DMS114 treated with DMSO at 0.1 percent for 48 hours (cell line): Measurements from ENCODE around the gene CEP44.
"Not testable (repeated sequence)": the region's sequence is repeated elsewhere in the genome, so short reads cannot be mapped to it uniquely, and the experiment has no call there.

Experiments
- DNase-seq: peaks from one replicate; lab custom pipeline; 2025; ENCODE audit not compliant: unreplicated experiment; lab: John Stamatoyannopoulos, UW

CEP44 gene

DNA sequence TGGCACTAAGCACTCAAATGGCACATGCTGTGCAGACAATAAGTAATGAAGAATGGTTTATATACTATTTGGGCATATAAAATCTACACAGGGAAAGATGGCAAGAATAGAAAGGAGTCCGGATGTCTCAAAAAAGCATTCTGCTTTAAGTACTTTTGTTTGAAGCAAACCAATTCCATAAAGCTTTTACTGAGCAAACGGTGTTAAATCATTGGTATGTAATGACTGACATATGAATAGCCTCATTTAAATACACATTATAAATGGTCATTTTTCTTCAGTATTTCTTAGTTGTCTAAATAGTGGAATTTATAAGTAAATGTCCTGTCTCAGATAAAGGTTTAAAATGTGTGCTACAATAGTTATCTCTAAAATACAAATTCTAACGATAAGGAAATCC is 6.3 kb upstream of the CEP44 start:
- no peak for DNase-seq

DNA sequence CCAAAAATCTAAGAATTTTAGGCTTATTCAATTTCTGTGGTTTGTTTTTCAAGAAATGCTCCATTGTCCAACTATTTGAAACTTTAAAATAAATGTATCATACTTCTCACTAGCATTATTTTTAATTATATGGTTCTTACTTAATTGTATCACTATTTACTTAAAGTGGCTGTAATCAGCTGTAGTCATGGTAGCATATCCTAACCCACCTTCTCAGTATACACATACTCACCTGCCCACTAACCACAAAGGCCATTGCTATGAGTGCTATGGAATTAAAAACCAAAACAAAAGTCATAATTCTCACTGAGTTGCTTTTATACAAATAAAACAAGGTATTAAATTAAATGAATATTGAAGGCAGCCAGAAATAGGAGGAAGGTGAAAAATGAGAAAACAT is 5.2 kb upstream of the CEP44 start:
- DNase-seq = no peak

DNA sequence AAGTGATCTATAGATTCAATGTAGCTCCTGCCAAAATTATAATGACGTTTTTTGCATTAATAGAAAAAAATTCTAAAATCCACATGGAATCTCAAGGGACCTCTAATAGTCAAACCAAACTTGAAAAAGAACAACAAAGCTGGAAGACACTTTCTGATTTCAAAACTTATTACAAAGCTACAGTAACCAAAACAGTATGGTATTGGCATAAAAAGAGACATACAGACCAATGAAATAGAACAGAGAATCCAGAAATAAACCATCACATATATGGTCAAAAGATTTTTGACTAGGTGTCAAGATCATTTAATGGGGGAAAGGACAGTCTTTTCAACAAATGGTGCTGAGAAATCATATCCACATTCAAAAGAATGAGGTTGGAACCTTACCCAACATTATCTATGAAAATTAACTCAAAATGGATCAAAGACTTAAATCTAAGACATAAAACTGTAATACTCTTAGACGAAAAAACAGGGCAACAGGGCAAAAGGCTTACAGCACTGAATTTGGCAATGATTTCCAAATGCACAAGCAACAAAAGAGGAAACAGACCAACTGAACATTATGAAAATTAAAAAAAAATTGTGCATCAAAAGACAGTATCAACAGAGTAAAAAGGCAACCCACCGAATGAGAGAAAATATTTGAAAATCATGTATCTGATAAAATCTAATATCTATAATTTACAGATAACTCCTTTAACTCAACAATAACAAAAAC is 4.1 kb upstream of the CEP44 start:
- no peak for DNase-seq

DNA sequence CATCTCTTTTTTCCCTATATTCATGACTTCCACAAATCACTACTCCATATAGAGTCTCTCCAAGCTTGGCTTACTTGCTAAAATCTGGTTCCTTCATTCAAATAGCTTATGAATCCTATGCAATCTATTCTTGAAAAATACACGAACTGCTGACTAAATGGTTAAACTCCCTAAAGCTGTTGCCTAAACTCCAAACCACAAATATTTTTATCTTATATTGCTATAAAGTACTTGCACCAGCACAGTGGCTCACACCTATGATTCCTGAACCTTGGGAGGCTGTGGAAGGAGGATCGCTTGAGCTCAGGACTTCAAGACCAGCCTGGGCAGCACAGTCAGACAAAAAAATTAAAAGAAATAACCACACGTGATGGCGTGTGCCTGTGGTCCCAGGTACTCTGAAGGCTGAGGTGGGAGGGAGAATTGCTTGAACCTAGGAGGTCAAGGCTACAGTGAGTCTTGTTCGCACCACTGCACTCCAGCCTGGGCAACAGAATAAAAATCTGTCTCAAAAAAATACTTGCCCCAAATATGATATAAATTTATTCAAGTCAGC is 2.5 kb upstream of the CEP44 start:
- no peak for DNase-seq

DNA sequence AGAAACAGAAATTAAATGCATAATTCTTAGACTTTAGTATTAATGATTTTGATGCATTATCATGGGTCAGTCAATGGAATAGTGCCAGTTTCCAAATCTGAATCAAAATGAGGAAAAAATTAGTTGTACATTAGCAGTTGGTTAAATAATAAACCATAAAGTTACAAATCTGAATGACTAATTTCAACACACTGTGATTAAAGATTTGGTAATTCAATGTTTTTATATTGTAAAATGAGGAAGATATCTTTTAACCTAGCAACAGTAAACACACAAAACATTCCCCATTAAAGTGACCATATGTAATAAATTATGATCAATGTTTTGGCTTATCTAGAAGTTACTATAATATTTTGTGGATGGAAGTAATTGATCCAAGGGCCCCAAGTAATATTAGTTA is 1.8 kb upstream of the CEP44 start:
- DNase-seq = no peak

DNA sequence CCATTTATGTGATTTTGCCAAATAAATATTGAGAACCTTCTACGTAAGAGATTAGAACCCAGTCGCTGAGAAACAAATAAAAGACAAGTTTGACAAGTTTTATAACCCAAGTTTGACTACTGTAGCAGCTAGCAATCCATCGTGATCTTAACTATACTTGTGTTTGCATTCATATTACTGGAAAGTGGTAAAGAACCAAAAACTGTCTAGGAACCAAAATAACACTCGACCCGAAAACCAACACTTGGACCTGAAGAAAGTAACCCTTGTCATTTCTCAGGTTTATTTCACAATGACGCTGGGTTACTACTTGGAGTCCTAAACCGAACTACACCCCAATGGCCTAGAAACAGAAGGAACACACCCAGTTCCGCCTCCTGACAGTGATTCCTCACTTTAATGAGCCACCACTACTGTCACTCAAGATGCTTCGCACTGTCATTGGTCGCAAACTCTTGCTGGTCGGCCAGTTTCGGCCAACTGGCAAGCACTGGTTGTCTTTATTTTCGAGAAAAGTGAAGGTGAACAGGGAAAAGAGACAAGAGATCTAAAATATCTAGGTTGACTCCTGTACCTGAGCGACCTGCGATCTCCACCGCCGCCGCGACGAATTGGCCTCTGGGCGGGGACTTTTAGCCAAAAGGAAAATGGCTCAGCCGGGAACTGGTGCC is 740 bp upstream of the CEP44 start:
- peak; percentile 93 for DNase-seq

DNA sequence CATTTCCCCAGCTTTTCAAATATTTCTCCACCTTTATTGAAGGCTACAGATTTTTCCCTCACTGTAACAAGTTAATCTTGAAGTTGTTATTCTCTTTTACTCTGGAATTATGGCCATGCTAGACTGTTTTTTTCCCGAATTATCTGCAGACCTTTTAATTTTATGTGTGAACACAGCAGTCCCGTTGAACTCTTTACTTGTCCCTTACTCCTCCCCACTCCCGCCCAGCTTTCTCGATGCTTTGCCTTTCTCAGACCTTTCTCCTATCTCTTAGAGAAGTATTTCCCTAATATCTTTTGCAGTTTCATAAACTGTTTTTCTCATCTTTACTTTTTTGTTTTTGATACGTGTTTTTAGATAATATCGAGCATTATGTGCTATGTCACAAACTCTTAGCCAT is 776 bp downstream of the CEP44 start:
- DNase-seq = no peak

DNA sequence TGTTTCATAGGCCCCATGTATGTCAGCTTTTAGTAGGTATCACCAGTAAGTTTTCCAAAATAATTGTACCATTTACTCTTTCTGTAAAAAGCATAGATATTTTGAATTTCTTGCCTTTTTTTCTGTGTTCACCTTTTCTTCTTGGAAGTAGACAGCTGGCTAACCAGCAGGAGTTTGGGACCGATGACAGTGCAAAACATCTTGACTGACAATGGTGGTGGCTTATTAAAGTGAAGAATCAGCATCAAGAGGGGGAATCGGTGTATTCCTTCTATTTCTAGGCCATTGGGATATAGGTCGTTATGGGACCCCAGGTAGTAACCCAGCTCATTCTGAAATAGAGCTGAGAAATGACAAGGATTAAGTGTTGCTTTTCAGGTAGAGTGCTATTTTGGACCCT is 3.2 kb downstream of the CEP44 start:
- DNase-seq = no peak

DNA sequence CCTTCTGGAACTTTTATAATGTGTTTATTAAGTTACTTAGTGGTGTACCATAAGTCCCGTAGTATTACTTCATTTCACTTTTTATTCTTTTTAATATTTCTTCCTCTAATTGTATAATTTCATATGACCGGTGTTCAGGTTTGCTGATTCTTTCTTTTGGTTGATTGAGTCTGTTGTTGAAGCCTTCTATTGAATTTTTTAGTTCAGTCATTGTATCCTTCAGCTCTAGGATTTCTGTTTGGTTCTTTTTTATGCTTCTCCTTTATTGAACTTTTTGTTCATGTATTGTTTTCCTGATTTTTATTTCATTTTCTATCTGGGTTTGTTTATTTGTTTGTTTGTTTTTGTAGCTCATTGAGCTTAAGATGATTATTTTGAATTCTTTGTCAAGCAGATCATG is 8.8 kb downstream of the CEP44 start:
- no peak for DNase-seq

DNA sequence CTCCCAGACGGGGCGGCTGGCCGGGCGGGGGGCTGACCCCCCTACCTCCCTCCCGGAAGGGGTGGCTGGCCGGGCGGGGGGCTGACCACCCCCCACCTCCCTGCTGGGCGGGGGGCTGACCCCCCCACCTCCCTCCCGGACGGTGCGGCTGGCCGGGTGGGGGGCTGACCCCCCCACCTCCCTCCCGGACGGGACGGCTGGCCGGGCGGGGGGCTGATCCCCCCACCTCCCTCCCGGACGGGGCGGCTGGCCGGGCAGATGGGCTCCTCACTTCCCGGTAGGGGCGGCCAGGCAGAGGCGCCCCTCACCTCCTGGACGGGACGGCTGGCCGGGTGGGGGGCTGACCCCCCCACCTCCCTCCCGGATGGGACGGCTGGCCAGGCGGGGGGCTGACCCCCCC is 10.9 kb downstream of the CEP44 start:
- not testable (repeated sequence) for DNase-seq

DNA sequence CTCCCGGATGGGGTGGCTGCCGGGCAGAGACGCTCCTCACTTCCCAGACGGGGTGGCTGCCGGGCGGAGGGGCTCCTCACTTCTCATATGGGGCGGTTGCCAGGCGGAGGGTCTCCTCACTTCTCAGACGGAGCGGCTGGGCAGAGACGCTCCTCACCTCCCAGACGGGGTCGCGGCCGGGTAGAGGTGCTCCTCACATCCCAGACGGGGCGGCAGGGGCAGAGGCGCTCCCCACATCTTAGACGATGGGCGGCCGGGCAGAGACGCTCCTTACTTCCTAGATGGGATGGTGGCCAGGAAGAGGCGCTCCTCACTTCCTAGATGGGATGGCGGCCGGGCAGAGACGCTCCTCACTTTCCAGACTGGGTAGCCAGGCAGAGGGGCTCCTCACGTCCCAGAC is 11.4 kb downstream of the CEP44 start:
- DNase-seq = not testable (repeated sequence)

DNA sequence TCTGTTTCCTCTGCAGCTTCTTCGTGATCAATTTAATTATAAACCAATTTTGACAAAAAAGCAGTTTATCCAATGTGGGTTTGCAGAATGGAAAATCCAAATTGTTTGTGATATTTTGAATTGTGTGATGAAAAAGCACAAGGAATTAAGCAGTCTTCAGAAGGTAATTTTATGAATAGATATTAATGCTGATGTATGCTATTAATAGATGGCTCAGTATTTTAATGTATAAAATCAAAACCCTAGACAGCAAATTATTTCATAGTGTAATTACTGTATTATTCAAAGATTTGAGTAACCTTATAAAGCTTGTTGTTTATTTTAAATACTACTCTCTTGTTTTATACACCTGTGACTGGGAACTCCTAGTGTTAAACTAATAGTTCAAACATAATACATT is 20.0 kb downstream of the CEP44 start:
- no peak for DNase-seq

DNA sequence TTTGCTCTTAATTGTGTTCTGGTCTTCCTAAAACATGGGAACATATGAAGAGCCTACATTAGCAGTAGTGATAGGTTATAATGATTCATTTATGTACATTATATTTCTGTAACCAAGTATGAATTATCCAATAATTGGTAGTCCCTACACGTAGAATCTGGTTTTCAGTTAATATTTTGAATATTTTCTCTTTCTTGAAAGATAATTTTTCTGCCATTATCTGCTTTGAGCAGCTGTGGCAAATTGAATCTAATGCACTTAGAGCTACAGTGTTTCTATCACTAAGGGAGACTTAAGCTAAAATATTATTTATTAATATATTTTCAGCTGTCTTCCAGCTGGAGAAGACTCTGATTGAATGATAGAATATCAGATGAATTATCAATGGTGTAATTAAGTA is 21.0 kb downstream of the CEP44 start:
- no peak for DNase-seq

DNA sequence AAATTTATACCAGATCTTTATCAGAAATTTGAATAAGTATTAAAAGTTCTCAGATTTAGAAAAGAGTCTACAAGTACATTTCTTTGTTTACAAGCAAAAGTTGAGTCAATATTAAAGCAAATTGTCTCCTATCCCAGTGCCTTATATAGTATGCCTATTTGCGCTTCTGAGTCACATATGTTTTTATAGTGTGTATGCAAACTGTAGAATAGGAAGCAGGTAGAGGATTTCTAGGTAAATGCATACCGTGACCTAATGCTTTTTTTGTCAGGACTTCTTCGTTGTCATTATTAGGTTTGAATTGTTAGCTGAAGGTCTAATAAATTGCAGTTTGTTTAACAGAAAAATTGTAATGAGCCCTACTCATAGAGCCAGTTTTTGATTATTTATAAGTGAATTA is 22.2 kb downstream of the CEP44 start:
- DNase-seq = no peak

DNA sequence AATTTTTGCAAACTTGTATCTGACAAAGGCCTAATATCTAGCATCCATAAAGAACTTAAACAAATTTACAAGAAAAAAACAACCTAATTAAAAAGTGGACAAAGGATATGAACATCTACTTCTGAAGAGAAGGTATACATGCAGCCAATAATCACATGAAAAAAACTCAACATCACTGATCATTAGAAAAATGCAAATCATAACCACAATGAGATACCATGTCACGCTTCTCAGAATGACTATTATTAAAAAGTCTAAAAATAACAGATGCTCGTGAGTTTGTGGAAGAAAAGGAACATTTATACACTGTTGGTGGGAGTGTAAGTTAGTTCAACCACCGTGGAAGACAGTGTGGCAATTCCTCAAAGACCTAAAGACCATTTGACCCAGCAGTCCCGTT is 24.0 kb downstream of the CEP44 start:
- DNase-seq = no peak

DNA sequence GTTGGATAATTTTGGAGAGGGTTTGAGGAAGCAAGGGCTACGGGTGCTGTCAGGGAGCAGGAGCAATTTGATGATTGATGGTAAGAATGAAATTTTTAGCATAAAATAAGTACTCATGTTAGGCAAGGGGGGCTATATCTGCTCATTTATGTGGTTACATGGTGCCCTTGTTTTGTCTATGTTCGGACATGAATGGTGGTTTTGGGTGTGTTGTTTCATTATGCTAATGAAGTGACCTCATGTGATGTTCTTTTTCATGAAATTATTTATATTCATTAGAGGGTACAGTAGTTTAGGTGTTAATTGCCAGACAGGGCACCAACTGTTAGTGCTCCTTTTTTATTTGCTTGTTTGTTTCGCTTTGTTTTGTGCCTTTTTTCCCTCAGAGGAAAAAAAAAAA is 29.3 kb downstream of the CEP44 start:
- no peak for DNase-seq

DNA sequence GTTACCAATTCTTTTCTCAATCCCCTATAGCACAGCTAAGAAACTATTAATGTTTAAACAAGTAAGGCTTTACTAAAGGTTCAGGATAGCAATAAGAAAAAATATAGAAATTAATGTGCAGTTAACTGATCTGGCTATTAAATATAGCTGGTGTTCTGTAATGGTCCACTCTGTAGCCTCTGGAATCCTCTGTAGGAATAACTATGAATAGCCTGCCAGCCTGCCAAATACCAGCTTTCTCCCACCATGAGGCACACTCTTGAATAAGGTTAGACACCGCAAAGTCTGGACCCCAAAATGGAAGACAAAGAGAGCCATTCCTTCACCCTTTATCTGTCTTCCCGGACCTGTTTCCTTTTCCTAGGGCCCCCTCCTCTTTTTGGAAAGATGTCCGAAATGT is 30.6 kb downstream of the CEP44 start:
- DNase-seq = no peak

DNA sequence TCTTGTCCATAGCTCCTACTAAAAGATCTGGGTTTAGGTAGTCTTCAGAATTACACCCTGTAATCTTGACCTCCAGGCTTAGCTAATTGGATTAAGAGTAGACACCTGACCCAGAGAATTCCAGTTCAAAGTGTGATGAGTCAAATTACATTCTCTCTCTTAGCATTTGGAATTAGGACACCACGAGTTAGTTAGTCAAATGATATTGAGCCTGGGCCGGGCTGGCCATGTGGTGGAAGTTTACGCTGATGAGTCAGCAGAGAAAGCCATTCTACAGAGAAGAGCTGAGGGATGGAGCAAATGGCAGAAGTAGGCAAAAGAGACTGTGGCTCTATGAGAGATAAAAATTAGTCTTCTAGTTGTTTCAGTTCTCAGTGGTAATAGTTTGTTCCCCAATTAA is 31.1 kb downstream of the CEP44 start:
- DNase-seq = no peak

DNA sequence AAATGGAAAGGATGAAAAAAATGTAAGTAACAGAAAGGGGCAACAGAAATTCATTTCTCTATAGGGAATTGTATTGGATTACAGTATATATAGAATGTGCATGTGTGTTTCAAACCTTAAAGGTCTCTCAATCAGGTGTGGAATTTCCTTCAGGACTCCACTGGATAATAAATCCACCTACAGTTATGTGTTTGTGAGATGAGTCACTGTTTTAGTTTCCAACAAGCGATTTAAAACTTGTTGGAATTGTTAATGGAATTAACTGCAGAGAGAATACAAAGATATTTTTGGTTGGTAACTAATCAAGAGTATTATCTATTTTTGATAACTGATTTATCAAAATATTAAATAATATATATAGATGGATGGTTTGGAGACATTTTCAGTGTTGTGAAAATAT is 32.8 kb downstream of the CEP44 start:
- DNase-seq = no peak

DNA sequence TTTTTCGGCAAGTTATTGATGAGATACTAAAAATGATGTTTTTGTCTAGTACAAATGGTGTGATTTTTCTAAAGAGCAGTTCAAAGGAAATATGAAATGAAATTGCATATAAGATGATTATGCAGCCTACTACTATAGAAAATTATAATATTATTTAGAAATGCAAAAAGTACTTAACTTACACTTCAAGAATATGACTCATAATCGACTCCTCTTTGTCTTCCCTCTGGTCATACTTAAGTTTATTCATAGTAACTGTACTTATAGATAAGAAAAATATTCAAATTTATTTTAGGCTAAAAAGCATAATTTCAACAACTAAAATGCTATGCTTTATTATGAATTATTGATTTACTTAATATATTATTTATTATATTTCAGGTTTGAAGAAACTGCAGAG is 33.2 kb downstream of the CEP44 start:
- no peak for DNase-seq

DNA sequence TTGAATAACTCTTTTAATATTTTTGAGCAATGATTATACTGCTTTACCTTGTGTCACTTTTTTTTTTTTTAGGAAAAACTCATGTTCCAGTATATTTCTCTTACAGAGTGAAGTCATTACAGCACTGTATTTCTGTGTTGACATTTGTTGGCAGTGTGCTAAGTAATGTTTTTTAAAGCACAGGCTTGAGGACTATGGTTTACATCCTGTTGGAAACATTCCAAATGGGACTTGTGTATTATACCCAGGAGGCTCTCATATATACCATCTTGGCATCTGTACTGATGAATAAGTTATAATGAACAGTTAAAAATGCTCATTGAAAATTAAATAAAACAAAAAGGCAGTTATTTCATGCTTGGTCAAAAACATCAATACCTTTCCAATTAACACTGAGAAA is 33.8 kb downstream of the CEP44 start:
- DNase-seq = no peak

DNA sequence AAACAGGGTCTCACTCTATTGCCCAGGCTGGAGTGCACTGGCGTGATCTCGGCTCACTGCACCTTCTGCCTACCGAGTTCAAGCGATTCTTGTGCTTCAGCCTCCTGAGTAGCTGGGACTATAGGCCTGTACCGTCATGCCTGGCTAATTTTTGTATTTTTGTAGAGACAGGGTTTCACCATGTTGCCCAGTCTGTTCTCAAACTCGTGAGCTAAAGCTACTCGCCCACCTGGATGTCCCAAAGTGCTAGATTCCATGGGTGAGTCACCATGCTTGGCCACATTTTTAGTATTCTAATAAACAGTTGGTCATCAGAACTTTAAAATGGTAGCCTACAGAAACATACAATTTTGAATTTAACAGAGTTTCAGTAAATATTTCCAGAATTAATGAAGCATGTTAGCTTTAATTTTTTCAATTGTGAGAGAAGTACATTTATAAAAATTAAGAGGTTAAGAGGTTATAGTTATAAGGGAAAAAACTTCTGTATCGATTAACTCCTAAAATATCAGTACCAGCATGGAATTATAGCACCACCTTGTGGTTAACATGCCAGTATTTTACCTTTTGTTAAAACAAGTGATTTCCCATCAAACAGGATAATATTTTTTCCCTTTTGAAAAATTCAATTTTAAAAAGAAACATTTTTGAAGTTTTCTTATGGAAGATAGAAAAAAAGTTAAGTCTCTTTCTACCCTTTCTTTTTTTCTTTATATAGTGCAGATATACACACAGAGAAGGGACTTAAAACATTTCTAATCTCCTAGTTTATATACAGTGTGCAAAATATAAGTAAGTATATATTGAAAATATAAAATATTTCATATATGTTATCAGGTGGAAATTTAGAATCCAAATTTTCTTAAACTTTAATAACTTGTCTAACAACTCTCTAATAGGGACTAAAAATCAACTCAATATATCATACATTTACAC is 35.4 kb downstream of the CEP44 start:
- DNase-seq = peak; percentile 18
